ENCODE measurements around the gene MYLK.
"Not testable (repeated sequence)": the region's sequence is repeated elsewhere in the genome, so short reads cannot be mapped to it uniquely, and the experiment has no call there.

Gene MYLK

GRCh38 chr3:123884203-123884831 is at the start of gene MYLK:
MYLK (minus strand) TSS chr3:123884332; CDS start chr3:123793841, 90,491 bp downstream.
- DNase-seq: peak; percentile 66

GRCh38 chr3:123930445-123930844 is 46.3 kb upstream of the MYLK start:
- no peak for DNase-seq

DNA sequence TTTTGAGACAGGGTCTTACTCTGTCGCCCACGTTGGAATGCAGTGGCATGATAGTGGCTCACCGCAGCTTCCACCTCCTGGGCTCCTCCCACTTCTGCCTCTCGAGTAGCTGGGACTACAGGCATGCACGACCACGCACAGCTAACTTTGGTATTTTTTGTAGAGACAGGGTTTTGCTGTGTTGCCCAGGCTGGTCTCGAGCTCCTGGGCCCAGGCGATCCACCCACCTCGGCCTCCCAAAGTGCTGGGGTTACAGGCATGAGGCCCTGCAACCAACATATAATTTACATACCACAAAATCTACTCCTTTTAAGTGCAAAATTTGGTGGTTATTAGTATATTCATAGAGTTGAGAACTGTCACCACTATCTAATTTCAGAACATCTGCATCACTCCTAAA is 45.2 kb upstream of the MYLK start:
- no peak for DNase-seq

DNA sequence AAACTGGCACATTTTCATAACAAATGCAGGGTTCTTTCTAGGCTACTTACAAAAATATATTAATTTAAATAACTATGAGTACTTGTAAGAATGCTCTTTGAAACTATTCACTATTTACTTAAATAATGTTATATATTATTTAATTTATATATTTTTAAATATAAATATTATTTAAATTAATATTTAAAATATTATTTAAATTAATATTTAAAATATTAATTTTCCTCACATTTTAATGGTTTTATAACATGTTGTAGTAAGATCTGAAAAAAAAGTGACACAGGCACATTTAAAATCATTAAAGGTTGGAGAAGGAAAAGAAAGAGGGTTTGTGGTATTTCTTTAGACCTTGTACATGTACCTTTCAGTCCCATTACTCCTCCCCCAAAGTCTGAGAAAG is 42.3 kb upstream of the MYLK start:
- no peak for DNase-seq

DNA sequence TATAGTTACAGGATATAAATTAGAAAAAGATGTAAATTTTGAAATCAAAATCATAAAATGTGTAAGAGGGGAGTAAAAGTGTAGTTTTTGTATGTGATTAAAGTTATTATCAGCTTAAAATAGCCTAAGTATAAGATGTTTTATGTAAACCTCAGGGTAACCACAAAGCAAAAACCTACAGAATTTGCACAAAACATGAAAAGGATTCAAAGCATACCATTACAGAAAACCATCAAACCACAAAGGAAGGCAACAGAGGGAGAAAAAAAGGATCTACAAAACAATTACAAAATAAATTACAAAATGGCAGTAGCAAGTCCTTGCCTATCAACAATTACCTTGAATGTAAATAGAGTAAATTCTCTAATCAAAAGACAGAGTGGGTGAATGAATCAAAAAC is 36.7 kb upstream of the MYLK start:
- no peak for DNase-seq

DNA sequence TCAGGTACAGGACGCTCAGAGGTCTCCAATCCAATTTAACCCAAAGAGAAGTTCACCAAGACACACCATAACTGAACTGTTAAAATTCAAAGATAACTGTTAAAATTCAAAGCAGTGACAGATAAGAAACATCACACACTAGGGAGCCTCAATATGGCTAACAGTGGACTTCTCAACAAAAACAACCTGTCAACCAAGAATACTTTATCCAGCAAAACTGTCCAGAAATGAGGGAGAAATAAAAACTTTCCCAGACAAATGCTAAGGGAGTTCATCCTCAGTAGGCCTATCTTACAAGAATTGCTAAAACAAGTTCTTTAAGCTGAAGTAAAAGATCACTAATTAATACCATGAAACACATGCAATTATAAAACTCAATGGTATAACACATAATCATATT is 36.3 kb upstream of the MYLK start:
- no peak for DNase-seq

- DNase-seq: no peak
These were observed 35.2 kb upstream of the MYLK start for GRCh38 chr3:123919353-123919752.

DNA sequence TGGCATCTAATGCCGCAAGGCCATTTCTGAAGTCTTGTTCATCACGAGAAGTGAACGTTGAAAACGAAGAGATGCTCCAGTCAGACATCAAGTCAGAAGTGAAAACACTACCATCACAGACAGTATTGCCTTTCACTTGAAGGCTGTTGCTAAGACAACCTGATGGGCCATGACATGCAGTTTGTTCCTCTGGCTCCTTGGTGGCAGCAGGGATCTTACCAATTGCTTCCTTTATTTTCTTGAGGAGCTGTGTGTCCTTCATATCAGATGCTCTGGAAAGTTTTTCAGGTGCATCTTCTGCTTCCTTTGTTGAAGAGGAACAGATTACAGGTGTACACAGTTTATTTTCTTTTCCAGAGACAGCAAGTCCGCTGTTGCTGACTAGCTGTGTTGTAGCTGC is 30.7 kb upstream of the MYLK start:
- DNase-seq: no peak

GRCh38 chr3:123909785-123910184 is 25.7 kb upstream of the MYLK start:
- DNase-seq: no peak

GRCh38 chr3:123907720-123908119 is 23.6 kb upstream of the MYLK start:
- DNase-seq: no peak

DNA sequence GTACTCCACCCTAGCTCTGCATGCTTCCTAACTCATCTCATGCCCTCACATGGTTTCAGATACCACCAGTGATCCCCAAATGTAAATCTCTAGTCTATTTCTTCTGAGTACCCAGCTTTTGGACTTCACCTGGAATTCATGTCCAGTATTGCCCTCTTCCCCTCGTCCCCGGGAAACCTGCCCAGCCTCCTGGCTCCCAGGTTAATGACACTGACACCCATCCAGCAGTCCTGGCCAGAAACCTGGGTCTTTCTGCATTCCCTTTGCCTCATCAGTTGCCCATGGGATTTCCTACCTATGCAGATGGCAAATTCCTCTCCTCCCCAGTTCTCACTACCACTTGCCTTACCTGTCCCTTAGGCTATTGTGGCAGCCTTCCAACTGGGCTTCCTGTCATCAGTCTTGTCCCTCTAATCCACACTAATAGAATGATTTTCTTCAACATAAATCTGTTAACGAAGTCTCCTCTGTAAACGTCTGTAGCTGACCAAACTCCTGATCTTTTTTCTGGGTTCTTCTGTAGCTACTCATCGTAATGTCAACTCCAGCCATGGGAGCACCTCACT is 15.3 kb upstream of the MYLK start:
- DNase-seq: no peak

- DNase-seq: no peak
These were observed 8.9 kb upstream of the MYLK start for GRCh38 chr3:123893012-123893411.

DNA sequence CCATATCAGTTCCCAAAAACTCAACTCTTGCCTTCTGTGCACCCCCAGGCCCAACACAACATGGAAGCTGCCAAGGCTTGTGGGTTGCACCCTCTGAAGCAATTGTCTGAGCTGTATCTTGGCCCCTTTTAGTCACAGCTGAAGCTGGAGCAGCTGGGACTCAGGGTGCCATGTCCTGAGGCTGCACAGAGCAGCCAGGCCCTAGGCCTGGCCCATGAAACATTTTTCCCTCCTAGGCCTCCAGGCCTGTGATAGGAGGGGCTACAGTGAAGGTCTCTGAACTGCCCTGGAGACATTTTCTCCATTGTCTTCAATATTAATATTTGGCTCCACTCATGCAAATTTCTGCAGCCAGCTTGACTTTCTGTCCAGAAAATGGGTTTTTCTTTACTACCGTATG is 8.1 kb upstream of the MYLK start:
- no peak for DNase-seq

DNA sequence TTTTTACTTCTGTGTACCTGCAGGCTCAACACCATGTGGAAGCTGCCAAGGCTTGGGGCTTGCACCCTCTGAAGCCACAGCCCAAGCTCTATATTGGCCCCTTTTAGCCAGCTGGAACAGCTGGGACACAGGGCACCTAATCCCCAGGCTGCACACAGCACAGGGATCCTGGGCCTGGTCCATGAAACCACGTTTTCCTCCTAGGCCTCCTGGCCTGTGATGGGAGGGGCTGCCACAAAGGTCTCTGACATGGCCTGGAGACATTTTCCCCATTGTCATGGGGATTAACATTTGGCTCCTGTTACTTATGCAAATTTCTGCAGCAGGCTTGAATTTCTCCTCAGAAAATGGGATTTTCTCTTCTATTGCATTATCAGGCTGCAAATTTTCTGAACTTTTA is 6.9 kb upstream of the MYLK start:
- DNase-seq: not testable (repeated sequence)

- not testable (repeated sequence) for DNase-seq
These were observed 6.0 kb upstream of the MYLK start for GRCh38 chr3:123890162-123890561.

DNA sequence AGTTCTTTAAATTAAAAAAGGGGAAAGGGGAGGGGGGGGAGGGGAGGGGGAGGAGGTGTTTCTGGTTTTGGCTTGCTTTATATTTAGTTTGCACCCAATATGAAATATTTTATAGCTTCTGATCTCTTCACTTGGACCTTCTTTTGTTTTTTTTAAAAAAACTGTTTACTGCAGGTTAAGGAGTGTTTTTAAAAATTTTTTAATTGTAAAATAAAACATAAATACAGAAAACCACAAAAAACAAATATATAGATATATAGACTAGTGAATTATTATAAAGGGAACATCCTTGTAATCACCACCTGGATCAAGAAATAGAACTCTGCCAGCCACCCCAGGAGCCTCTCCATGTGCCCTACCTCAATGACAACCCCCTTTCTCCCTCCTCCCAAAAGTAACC is 861 bp upstream of the MYLK start:
- no peak for DNase-seq

- DNase-seq: no peak
These were observed 380 bp downstream of the MYLK start for GRCh38 chr3:123883701-123884202.

- no peak for DNase-seq
These were observed 1.0 kb downstream of the MYLK start for GRCh38 chr3:123883111-123883510.

- DNase-seq: no peak
These were observed 2.4 kb downstream of the MYLK start for GRCh38 chr3:123881771-123882170.

- DNase-seq: no peak
These were observed 3.1 kb downstream of the MYLK start for GRCh38 chr3:123880998-123881561.

GRCh38 chr3:123878807-123879206 is 5.3 kb downstream of the MYLK start:
- no peak for DNase-seq

- no peak for DNase-seq
These were observed 6.2 kb downstream of the MYLK start for GRCh38 chr3:123877965-123878364.

DNA sequence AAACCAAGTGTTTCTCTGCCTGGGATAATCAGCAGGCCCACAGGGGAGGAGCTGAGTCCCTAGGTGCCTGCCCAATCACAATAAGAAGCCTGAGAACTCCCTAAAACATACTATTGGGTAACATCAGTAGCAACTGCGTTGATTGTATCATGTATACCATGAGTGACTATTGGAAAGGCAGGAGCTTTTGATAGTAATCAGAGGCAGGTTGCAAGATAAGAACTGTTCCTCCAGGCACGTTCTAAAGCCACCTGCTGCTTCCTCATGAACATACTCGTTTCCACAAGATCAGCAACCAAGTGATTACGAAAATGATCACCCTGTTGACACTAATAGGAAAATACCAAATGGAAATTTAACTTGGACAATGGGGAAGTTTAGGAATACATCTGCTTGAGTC is 6.7 kb downstream of the MYLK start:
- DNase-seq: no peak

- DNase-seq: no peak
These were observed 7.3 kb downstream of the MYLK start for GRCh38 chr3:123876858-123877257.

GRCh38 chr3:123872621-123873020 is 11.5 kb downstream of the MYLK start:
- no peak for DNase-seq

All from NCI-H1436 (cell line).